GM19328 (cell line): ENCODE data around the gene TXNDC11.

Source experiments
- ATAC-seq: cut with Tn5 transposase; IDR thresholded peaks from one replicate; pipeline ENCODE4 v1.9.1; 2021; ENCODE audit warnings: mild to moderate bottlenecking, moderate library complexity; ENCODE audit not compliant: unreplicated experiment

TXNDC11 gene

DNA sequence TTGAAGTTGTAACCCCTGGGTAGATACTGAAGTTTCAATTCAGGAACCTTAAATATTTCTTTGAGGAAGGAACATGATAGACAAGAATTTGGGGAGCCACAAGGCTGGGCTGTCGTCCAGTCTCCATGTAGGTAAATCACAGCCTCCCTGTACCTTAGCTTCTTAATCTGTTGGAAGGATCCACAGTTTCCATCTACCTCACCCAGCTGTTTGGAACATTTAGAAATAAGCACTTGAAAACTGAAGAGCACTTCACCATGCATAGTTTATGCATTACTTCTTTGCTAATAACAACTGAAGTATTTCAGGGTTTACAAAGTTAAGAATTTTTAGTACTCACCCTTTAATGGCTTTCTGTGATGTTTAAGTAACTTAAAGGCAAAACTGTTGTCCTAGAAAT lies 17.2 kb downstream of the TXNDC11 start:
- ATAC-seq = no peak

GRCh38 chr16:11722468-11722808 lies 20.2 kb downstream of the TXNDC11 start:
- ATAC-seq = no peak

DNA sequence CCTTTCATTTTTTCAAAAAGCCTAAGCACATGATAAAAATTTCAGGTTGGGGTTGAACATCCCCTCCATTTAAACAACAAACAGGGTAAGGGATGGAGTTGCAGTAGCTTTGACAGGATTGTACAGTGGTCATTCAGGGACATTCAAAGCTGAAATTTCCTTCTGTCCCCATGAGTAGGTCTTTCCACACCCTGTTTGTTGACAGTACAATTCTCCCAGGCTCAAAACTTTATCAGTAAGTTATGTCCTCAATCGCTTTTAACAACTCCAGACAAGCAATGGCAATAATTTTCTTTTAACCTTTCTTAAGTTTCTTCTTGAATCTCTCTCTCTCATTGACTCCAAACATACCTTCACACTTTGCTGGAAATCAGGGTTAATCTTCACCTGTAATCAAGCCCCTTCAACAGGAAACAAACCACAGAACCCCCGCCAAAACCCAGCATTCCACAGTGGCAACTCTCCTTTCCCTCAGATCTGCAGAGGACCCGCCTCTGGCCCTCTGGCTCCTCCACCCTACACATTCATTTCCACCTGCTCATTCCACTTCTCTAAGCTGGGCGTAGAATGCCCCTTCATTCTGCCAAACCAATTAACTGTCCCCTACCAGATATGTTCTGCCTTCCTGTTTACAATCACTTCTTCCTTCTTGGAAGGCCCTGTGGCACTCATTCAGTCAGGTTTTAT lies 20.7 kb downstream of the TXNDC11 start:
- ATAC-seq = no peak

GRCh38 chr16:11719762-11720161 lies 22.9 kb downstream of the TXNDC11 start:
- ATAC-seq = no peak

GRCh38 chr16:11719171-11719570 lies 23.5 kb downstream of the TXNDC11 start:
- no peak for ATAC-seq

DNA sequence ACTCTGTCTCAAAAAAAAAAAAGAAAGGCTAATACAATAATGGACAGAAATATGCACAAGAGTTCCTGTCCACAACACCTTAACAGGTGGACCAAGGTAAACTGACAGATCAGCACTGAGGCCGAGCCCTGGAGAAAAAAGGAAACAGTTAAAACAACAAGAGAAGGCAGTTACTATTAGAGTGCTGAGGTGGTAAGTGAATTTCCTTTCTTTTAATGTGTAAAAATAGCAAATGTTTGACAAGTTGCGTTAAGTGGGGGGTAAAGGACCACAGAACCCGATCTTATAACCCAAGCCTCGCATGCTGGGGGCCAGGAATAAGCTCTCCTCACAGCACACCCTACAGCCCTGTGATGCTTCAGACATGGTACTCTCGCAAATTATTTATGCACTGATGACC lies 24.8 kb downstream of the TXNDC11 start:
- ATAC-seq = no peak

- no peak for ATAC-seq
Measured at GRCh38 chr16:11716336-11716735, 26.3 kb downstream of the TXNDC11 start.

- ATAC-seq = no peak
Measured at GRCh38 chr16:11715246-11715947, 27.3 kb downstream of the TXNDC11 start.

- ATAC-seq = no peak
Measured at GRCh38 chr16:11712122-11712521, 30.5 kb downstream of the TXNDC11 start.

DNA sequence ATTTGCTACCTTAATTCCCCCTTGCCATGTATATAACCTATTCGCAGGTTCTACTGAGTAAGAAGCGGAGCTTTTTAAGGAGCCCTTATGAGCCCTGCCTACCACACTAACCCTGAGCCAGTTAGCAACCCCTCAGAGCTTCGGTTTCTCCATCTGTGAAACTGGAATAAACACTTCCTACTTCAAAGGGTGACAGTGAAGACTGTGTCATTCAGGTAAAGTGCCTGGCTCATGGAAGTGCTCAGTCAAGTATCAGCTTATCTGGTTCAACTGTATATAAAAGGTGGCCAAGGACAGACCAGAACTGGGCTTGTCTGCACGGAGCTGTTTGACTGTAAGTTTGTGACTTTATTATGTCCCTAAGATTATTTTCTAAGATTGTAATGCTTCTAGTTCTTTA lies 31.0 kb downstream of the TXNDC11 start:
- no peak for ATAC-seq

DNA sequence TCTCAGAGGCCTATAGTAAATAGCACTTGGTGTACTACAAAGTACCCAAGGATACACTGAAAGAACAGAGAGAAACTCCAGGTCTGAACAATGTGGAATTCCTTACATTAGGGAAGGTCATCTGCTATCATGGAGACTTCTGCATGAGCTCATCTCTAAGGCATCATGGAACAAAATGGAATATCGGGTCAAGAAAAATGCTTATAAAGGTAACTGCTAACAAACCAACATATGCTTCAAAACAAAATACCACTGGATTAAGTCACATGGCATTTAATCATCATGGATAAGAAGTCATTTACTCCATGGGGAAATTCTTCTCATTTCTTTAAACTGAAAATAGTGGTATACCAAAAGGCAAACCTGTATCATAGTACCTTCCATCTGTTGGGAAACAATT lies 34.2 kb downstream of the TXNDC11 start:
- ATAC-seq = no peak

GRCh38 chr16:11707679-11708197 lies 34.9 kb downstream of the TXNDC11 start:
- no peak for ATAC-seq

DNA sequence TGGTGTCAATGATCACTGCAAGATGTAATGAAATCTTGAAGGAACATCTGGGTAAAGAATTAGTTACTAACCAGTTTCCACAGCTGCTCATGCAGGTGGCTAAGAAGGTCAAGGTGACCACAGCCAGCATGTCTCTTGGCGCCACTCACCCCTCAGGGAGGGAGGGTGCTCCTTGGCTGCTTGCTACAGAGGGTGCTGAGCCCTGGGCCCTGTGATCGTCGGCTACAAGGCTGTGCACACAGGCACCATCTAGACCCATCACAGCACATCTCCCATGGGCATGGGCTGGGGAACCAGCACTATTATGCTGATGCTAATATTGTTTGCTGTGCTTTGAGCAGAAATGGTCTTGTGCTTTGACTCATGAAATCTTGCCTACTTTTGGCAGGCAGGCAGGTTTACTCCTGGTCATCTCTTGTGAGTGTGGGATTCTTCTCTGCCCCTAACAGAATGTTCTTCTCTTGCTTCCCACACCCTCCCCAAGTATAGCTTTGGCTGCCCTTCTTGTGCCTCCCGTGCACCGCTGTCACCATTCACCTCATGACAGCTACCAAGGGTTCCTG lies 36.4 kb downstream of the TXNDC11 start:
- ATAC-seq = no peak

- ATAC-seq = no peak
Measured at GRCh38 chr16:11705311-11706025, 37.2 kb downstream of the TXNDC11 start.

DNA sequence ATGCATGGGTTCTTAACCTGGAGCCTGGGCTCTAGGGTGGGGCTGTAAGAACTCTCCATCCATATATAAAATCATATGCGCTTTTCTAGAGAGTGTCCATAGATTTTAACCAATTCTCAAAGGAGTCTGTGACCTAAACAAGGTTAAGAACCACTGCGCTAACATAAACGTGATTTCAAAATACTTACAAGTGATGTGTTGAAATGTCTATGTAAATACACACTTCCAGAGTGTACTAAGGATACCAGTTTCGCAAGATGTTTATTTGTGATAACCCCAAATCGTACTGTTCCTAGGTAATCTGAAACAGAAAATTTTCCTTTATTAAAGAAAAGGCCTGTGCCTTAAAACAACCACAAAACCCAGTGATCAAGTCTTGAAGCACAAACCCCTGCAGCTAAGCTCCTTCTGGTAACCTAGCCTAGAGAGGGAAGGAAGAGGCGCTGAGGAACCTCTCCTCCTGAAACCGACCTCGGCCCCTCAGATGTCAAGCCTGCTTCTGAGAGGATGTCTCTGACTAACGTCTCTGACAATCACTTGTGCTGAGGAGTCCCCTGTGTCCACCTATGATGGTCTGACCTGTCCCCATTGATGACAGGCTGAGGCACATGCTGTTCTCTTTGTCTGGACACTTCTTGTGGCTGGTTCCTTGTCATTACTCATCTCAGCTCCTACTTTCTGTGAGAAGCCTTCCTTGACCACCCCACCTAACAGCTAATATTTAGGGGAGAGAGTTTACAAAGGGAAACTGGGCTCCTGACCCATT lies 42.2 kb downstream of the TXNDC11 start:
- ATAC-seq = no peak

DNA sequence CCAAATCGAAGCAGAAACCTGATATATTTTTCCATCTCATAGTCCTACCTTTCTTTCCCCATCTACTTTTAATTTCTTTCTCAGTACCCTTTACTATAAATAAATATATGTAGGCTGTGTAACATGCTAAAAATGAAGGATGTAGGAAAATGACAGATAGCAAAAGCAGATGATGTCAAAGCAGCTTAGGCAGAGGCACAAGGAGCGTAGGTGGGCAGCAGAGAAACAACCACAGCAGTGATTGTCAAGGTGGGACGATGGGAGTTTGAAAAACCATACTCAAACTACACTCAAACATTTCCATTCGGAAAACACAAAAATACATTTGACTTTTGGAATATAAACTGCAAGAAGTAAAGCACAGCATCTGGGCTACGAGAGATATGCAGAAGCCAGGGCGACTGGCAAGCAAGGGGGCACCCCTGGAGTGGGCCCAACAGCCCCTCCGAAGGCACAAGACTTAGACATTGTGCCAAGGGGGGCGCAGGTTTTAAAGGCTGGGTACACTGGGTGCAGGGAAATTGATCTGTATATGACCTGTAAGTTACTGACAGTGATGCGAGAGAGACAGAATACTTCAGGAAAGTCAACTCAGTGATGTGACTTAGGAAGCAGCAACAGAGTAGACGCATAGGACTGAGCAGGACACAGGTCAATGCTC lies 43.3 kb downstream of the TXNDC11 start:
- ATAC-seq = no peak

DNA sequence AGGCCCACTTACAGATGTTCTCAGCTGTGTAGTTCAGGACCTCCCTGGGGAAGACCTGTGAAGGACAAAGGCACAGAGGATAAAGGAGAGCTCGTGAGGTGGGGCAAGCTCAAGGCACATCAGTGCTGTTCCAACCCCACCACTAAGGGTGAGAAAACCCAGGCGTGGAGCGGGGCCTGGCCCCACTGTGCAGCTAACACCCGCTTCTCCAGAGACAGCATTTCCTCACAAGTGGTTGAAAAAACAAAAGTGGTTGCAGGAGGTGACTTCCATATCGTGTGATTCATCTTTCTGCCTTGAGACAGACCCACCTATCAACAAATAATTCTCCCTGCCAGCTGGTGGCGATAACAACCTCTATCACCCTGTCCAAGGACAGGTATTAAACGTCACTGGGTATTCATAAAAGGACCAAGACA lies 44.4 kb downstream of the TXNDC11 start:
- ATAC-seq = no peak

GRCh38 chr16:11697319-11697718 lies 45.3 kb downstream of the TXNDC11 start:
- no peak for ATAC-seq

GRCh38 chr16:11696266-11697012 lies 46.2 kb downstream of the TXNDC11 start:
- ATAC-seq = no peak

DNA sequence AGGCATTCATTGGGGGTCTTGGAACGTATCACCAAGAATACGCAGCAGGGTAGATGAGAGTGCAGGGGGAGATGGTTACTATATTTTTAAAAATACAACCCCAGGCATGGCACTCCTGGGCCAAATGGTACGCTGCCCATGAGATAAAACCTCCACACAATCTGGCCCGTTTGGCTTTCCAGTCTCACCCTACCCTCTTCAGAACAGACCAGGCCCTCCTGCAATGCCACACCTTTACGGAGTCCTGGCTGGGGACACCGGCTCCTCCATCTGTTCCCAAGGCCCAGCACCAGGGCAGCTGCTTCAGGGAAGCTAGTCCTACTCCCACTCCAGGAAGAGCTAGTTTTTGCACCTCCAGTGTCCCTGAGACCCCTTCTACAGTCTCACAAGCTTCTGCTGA lies 50.0 kb downstream of the TXNDC11 start:
- ATAC-seq = no peak
